H9 (cell line): ENCODE data around the gene SH3RF3. TPM values are rescaled to one million over a fixed set of nuclear protein-coding genes. Genes with fewer than 3 reads are reported as not detected.

ENCODE experiments used
- DNase-seq: peaks from one replicate; pipeline ENCODE4 v3.0.0-alpha.2; 2017
- H2AFZ ChIP-seq: one replicate; pipeline ENCODE4 v1.6.1; 2013; ENCODE audit warnings: mild to moderate bottlenecking, low read length, control low read depth, moderate library complexity
- H2AK5ac ChIP-seq: 2 replicates; pipeline ENCODE4 v1.6.1; 2013; ENCODE audit warnings: low read length, control low read depth, mixed read lengths; ENCODE audit not compliant: insufficient read length
- H2BK120ac ChIP-seq: one replicate; pipeline ENCODE4 v1.6.1; 2013; ENCODE audit warnings: low read depth, mild to moderate bottlenecking, low read length, control low read depth, inconsistent platforms; ENCODE audit not compliant: poor library complexity, severe bottlenecking
- H2BK12ac ChIP-seq: 2 replicates; pipeline ENCODE4 v1.6.1; 2013; ENCODE audit warnings: low read length, control low read depth, mixed read lengths, low read depth; ENCODE audit not compliant: insufficient read length
- H2BK15ac ChIP-seq: 2 replicates; pipeline ENCODE4 v1.6.1; 2013; ENCODE audit warnings: low read depth, low read length, control low read depth
- H2BK20ac ChIP-seq: one replicate; pipeline ENCODE4 v1.6.1; 2013; ENCODE audit warnings: low read depth, mild to moderate bottlenecking, low read length, control low read depth, inconsistent platforms; ENCODE audit not compliant: poor library complexity, severe bottlenecking
- H2BK5ac ChIP-seq: 2 replicates; pipeline ENCODE4 v1.6.1; 2013; ENCODE audit warnings: low read length, control low read depth, mixed read lengths; ENCODE audit not compliant: insufficient read length
- H3K14ac ChIP-seq: 2 replicates; pipeline ENCODE4 v1.6.1; 2013; ENCODE audit warnings: low read length, control low read depth; ENCODE audit not compliant: insufficient read depth
- H3K18ac ChIP-seq: 2 replicates; pipeline ENCODE4 v1.6.1; 2013; ENCODE audit warnings: low read depth, mild to moderate bottlenecking, mixed read lengths, low read length, control low read depth; ENCODE audit not compliant: insufficient read length
- H3K23ac ChIP-seq: 2 replicates; pipeline ENCODE4 v1.6.1; 2013; ENCODE audit warnings: low read length, control low read depth, mixed read lengths, low read depth; ENCODE audit not compliant: insufficient read length
- H3K23me2 ChIP-seq: 2 replicates; pipeline ENCODE4 v1.6.1; 2013; ENCODE audit warnings: low read depth, mild to moderate bottlenecking, mixed read lengths, low read length, control low read depth; ENCODE audit not compliant: insufficient read length, poor library complexity, severe bottlenecking
- H3K27ac ChIP-seq: 2 replicates; pipeline ENCODE4 v1.5.1; 2013; ENCODE audit warnings: low read length, control low read depth, mixed read lengths, low read depth; ENCODE audit not compliant: insufficient read length
- H3K27me3 ChIP-seq: 2 replicates; pipeline ENCODE4 v1.6.1; 2013; ENCODE audit warnings: low read length, control low read depth, inconsistent platforms; ENCODE audit not compliant: insufficient read depth
- H3K4ac ChIP-seq: 2 replicates; pipeline ENCODE4 v1.6.1; 2013; ENCODE audit warnings: low read depth, mild to moderate bottlenecking, control low read depth, inconsistent platforms, low read length, moderate library complexity
- H3K4me1 ChIP-seq: 2 replicates; pipeline ENCODE4 v1.6.1; 2013; ENCODE audit warnings: low read length, control low read depth, inconsistent platforms; ENCODE audit not compliant: insufficient read depth
- H3K4me2 ChIP-seq: 2 replicates; pipeline ENCODE4 v1.6.1; 2013; ENCODE audit warnings: low read length, control low read depth, mixed read lengths; ENCODE audit not compliant: insufficient read length, insufficient read depth
- H3K56ac ChIP-seq: 2 replicates; pipeline ENCODE4 v1.6.1; 2013; ENCODE audit warnings: low read depth, mild to moderate bottlenecking, mixed read lengths, low read length, control low read depth; ENCODE audit not compliant: insufficient read length
- H3K79me1 ChIP-seq: 2 replicates; pipeline ENCODE4 v1.6.1; 2013; ENCODE audit warnings: low read depth, mild to moderate bottlenecking, moderate library complexity, low read length, control low read depth, inconsistent platforms; ENCODE audit not compliant: insufficient read depth, poor library complexity, severe bottlenecking
- H3K79me2 ChIP-seq: 2 replicates; pipeline ENCODE4 v1.6.1; 2013; ENCODE audit warnings: low read length, control low read depth, inconsistent platforms; ENCODE audit not compliant: insufficient read depth
- H3K9ac ChIP-seq: 2 replicates; pipeline ENCODE4 v1.6.1; 2013; ENCODE audit warnings: low read length, control low read depth, mixed read lengths; ENCODE audit not compliant: insufficient read length; ENCODE audit errors: extremely low read depth
- H3K9me3 ChIP-seq: one replicate; pipeline ENCODE4 v1.6.1; 2013; ENCODE audit warnings: low read depth, low read length, inconsistent platforms; ENCODE audit not compliant: control insufficient read depth
- H3T11ph ChIP-seq: one replicate; pipeline ENCODE4 v1.6.1; 2013; ENCODE audit warnings: mild to moderate bottlenecking, low read length, control low read depth, inconsistent platforms
- H4K20me1 ChIP-seq: one replicate; pipeline ENCODE4 v1.6.1; 2013; ENCODE audit not compliant: control insufficient read depth, insufficient read length, insufficient read depth
- H4K5ac ChIP-seq: 2 replicates; pipeline ENCODE4 v1.6.1; 2013; ENCODE audit warnings: low read depth, mild to moderate bottlenecking, mixed read lengths, low read length, control low read depth; ENCODE audit not compliant: insufficient read length
- H4K8ac ChIP-seq: replicated peaks from 2 replicates; pipeline ENCODE4 v1.6.1; 2013; ENCODE audit warnings: low read length, control low read depth, mixed read lengths, low read depth; ENCODE audit not compliant: insufficient read length
- H4K91ac ChIP-seq: 2 replicates; pipeline ENCODE4 v1.6.1; 2013; ENCODE audit warnings: low read depth, mild to moderate bottlenecking, moderate library complexity, mixed read lengths, low read length, control low read depth; ENCODE audit not compliant: insufficient read length
- H3K27ac Mint-ChIP-seq, 3 experiments: 2 replicates in 2 of 3; 3 replicates in 1 of 3; pipeline ENCODE4 v1.8.0; 2020 to 2021; ENCODE audit warnings: mixed read lengths in 3 of 3, mild to moderate bottlenecking in 1 of 3, moderate library complexity in 1 of 3
- H3K27me3 Mint-ChIP-seq: 2 replicates; pipeline ENCODE4 v1.8.0; 2021; ENCODE audit warnings: low read depth, mild to moderate bottlenecking, moderate library complexity, mixed read lengths
- H3K36me3 Mint-ChIP-seq, 3 experiments: 2 replicates in 2 of 3; 3 replicates in 1 of 3; pipeline ENCODE4 v1.8.0; 2020 to 2021; ENCODE audit warnings: low read depth in 3 of 3, mixed read lengths in 3 of 3; ENCODE audit not compliant: insufficient read depth in 1 of 3
- H3K4me1 Mint-ChIP-seq, 2 experiments: 2 replicates each; pipeline ENCODE4 v1.8.0; 2020; ENCODE audit warnings: mixed read lengths in 2 of 2
- H3K4me3 Mint-ChIP-seq, 2 experiments: 2 replicates in 1 of 2; 3 replicates in 1 of 2; pipeline ENCODE4 v1.8.0; 2020 to 2021; ENCODE audit warnings: mild to moderate bottlenecking in 2 of 2, mixed read lengths in 2 of 2, moderate library complexity in 1 of 2
- H3K9me3 Mint-ChIP-seq, 2 experiments: 2 replicates in 1 of 2; 3 replicates in 1 of 2; pipeline ENCODE4 v1.8.0; 2020; ENCODE audit warnings: mild to moderate bottlenecking in 2 of 2, mixed read lengths in 2 of 2, moderate library complexity in 1 of 2
- WGBS: extraction: QIAGEN DNeasy Blood & Tissue Kit; methylation state at CpG from one replicate; pipeline ENCODE4 v1.1.7; 2013; ENCODE audit warnings: missing lambda C conversion rate, low lambda C conversion rate, mixed read lengths; ENCODE audit not compliant: insufficient read length; ENCODE audit errors: extremely low coverage; 5-methylcytosine and 5-hydroxymethylcytosine counted together
- total RNA-seq: library from RNA; stranded (reverse); gene quantifications from 2 replicates; pipeline ENCODE4 v1.2.1, GENCODE V29; 2021
- TF ChIP-seq, protein P1 (sequence below): fragments of 200-600 bp; sonication (generic); conservative IDR thresholded peaks from 3 replicates; pipeline ENCODE4 v1.8.0; 2021; ENCODE audit warnings: antibody characterized with exemption, mild to moderate bottlenecking

The SH3RF3 gene
- total RNA-seq, 1 experiment from 2014 or later, result 0.46 TPM

DNA sequence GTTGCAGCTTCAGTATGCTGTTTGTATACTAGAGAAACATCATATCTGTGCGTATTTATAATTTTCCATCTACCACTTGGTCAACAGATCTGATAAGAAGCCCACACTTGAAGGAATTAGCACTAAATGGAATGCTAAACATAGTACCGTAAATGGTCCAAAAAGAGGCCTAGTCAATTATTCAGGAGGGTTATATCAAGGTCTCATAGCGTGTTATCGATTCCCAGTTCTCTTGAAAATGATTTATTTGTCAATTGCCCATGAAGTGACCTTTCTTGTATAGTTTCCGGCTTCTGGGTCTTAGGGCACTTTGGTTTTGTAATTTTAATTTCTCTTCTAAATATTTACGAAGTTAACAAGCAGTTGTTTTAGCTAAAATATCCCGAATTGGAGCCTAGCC, 18.4 kb downstream of the SH3RF3 start:
- Histone ChIP-seq H2BK20ac (no peak overlapping the region), H3K18ac (no peak overlapping the region), H3T11ph (no peak overlapping the region), H2BK15ac (no peak overlapping the region), H2AFZ (no peak overlapping the region), H4K20me1 (no peaks in the 10 kb centered on the region), H3K79me1 (no peaks in the 10 kb centered on the region), H3K79me2 (no peaks in the 10 kb centered on the region), H3K23ac (no peak overlapping the region), H3K9ac (no peak overlapping the region), H2BK12ac (no peak overlapping the region), H3K4ac (no peak overlapping the region), H4K5ac (no peak overlapping the region), H3K27me3 (no peaks in the 10 kb centered on the region), H3K9me3 (no peaks in the 10 kb centered on the region), H3K14ac (no peak overlapping the region), H4K91ac (no peak overlapping the region), H2AK5ac (no peak overlapping the region), H4K8ac (no peak overlapping the region), H3K4me2 (no peak overlapping the region), H3K27ac (no peak overlapping the region), H3K56ac (no peak overlapping the region), H2BK120ac (no peak overlapping the region), H3K23me2 (no peaks in the 10 kb centered on the region), H3K4me1 (no peaks in the 10 kb centered on the region), H2BK5ac (no peak overlapping the region)
- no peak for DNase-seq
- Mint-ChIP-seq H3K4me3 (no peak overlapping the region), H3K27me3 (no peaks in the 10 kb centered on the region), H3K4me1 (no peaks in the 10 kb centered on the region), H3K36me3 (no peaks in the 10 kb centered on the region), H3K9me3 (no peaks in the 10 kb centered on the region), H3K27ac (no peak overlapping the region; a peak in 1 of 7 replicates)
- TF ChIP-seq, protein P1, sequence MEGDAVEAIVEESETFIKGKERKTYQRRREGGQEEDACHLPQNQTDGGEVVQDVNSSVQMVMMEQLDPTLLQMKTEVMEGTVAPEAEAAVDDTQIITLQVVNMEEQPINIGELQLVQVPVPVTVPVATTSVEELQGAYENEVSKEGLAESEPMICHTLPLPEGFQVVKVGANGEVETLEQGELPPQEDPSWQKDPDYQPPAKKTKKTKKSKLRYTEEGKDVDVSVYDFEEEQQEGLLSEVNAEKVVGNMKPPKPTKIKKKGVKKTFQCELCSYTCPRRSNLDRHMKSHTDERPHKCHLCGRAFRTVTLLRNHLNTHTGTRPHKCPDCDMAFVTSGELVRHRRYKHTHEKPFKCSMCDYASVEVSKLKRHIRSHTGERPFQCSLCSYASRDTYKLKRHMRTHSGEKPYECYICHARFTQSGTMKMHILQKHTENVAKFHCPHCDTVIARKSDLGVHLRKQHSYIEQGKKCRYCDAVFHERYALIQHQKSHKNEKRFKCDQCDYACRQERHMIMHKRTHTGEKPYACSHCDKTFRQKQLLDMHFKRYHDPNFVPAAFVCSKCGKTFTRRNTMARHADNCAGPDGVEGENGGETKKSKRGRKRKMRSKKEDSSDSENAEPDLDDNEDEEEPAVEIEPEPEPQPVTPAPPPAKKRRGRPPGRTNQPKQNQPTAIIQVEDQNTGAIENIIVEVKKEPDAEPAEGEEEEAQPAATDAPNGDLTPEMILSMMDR, result no peak
- WGBS, result no CpG with 5 or more reads among the region's 7 CpGs
